ENCODE measurements around the gene MTURN.
"Not testable (repeated sequence)": the region's sequence is repeated elsewhere in the genome, so short reads cannot be mapped to it uniquely, and the experiment has no call there.

MTURN gene

GRCh38 chr7:30181736-30182522 lies 47.1 kb downstream of the MTURN start:
- no peak for DNase-seq

- no peak for DNase-seq
Observed at GRCh38 chr7:30182814-30183213, 48.0 kb downstream of the MTURN start.

GRCh38 chr7:30183749-30184369 lies 49.1 kb downstream of the MTURN start:
- DNase-seq: no peak

- no peak for DNase-seq
Observed at GRCh38 chr7:30184791-30185487, 50.2 kb downstream of the MTURN start.

GRCh38 chr7:30185496-30185895 lies 50.7 kb downstream of the MTURN start:
- DNase-seq: no peak

GRCh38 chr7:30186725-30187124 lies 51.9 kb downstream of the MTURN start:
- DNase-seq: no peak

GRCh38 chr7:30187513-30187912 lies 52.7 kb downstream of the MTURN start:
- DNase-seq: no peak

- DNase-seq: not testable (repeated sequence)
Observed at GRCh38 chr7:30188381-30188780, 53.6 kb downstream of the MTURN start.

- DNase-seq: no peak
Observed at GRCh38 chr7:30188811-30189210, 54.0 kb downstream of the MTURN start.

- no peak for DNase-seq
Observed at GRCh38 chr7:30191809-30192208, 57.0 kb downstream of the MTURN start.

- DNase-seq: no peak
Observed at GRCh38 chr7:30193336-30193943, 58.7 kb downstream of the MTURN start.

- no peak for DNase-seq
Observed at GRCh38 chr7:30196408-30196807, 61.6 kb downstream of the MTURN start.

GRCh38 chr7:30197438-30197837 lies 62.7 kb downstream of the MTURN start:
- DNase-seq: no peak

GRCh38 chr7:30199271-30199670 lies 64.5 kb downstream of the MTURN start:
- no peak for DNase-seq

GRCh38 chr7:30200591-30200990 lies 65.8 kb downstream of the MTURN start:
- DNase-seq: no peak

GRCh38 chr7:30201161-30201666 lies 66.4 kb downstream of the MTURN start:
- DNase-seq: no peak

- DNase-seq: no peak
Observed at GRCh38 chr7:30201921-30202320, 67.1 kb downstream of the MTURN start.

- no peak for DNase-seq
Observed at GRCh38 chr7:30202671-30203070, 67.9 kb downstream of the MTURN start.

GRCh38 chr7:30206491-30206890 lies 71.7 kb downstream of the MTURN start:
- no peak for DNase-seq

GRCh38 chr7:30206942-30207341 lies 72.2 kb downstream of the MTURN start:
- no peak for DNase-seq

- no peak for DNase-seq
Observed at GRCh38 chr7:30207376-30207775, 72.6 kb downstream of the MTURN start.

GRCh38 chr7:30209951-30210350 lies 75.2 kb downstream of the MTURN start:
- no peak for DNase-seq

Measured in stimulated activated CD4-positive, alpha-beta T cell treated with anti-CD3 and anti-CD28 coated beads, Interleukin-15, amount 100 ng/mL, for 24 hours (primary cell).